NCI-H69 (cell line): ENCODE data around the gene DVL1.
A peak's percentile ranks its signal among the peaks of the same experiment; 100 is the strongest.
"Not testable (repeated sequence)": the region's sequence is repeated elsewhere in the genome, so short reads cannot be mapped to it uniquely, and the experiment has no call there.

Experiments used
- DNase-seq: peaks from one replicate; lab custom pipeline; 2025; lab: John Stamatoyannopoulos, UW

Gene DVL1

DNA sequence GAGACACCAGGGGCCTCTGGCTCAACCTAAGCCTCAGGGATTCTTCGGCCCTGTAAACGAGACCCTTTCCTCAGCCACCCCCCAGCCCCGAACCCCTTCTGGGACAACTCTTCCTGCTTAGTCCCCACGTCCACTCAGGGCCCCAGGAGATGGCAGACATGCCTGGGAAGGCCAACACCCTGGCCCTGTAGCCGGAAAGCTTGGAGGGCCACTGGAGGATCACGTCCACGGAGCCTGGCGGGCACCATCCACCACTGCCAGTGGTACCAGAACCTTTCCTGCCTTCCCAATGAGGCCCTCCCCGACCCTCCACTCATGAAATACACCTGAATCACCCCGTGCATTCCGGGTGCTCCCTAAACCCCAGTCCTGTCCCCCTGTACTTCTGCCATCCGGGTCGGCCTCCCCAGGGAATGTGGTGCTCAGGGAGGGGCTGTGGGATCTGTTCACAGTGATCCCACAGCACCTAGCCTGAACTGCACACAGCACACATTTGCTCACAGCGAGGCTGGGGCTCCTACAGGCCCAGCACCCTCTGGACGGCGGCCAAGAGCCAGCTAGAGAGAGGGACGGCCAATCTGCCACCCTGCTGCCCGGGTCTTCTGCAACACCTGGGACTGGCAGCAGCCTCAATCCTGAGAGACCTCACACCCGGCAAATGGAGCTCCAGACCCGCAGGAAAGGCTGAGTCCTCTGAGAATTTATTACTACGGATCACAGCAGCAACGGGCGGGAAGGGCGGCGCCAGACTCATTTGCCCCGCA, 24.0 kb upstream of the DVL1 start:
- no peak for DNase-seq

DNA sequence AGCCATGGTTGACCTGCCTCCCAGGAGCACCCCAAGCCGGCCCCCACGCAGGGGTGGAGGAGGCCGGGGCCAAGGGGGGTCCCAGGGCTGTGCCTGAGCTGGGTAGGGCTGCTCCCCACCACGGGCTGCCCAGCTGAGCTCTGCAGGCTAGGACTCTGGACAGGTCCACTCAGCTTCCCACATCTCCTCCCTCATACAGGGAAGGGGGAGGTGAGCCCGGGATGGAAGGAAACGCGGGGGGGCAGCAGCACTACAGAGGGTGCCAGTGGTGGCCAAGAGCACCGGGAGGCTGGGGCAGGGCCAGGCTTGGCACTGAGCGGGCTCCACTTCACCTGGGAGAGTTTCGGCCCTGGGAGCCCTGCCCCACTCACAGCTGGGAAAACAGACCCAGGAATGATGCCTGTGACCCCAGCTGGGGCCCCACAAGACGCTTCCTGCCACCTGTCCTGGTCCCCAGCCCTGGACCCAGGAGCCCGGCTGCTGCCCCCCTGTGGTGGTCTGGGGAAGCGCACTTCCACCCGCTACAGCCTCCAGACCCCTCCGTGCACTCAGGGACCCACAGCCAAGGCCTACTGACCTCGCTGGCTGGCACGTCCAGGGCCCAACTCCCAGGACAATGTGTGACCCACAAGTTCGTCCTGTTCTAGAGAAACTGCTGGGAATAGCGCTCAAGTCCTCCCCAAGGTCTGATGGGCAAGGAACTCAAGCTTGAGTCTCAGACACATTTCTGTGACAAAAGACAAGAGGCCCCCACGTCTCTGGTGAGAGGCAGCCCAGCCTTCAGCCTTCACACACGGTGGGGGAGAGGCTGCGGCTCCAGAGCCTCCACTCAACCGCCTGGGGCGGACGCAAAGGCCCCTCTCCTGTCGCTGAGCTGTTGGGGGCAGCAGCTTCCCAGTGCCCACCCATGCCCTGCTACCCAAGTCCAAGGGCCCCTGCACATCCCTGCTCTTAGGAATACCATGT, 22.8 kb upstream of the DVL1 start:
- peak; percentile 69 for DNase-seq

DNA sequence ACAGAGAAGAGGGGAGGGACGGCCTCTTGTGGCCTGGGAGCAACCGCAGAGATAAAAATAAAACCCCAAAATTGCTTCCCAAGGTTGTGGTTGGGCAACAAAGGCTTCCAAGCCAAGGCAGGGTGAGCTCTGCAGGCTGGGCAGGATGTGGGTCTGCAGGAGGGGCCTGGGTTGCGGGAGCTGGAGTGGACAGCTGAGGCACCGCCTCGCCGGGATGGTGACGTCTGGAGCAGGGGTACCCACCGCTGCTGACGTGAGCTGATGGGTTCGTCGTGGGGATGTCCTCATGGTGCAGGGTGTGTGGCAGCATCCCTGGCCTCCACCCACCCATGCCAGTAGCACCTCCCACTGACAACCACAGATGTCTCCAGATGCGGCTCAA, 22.1 kb upstream of the DVL1 start:
- DNase-seq: no peak

DNA sequence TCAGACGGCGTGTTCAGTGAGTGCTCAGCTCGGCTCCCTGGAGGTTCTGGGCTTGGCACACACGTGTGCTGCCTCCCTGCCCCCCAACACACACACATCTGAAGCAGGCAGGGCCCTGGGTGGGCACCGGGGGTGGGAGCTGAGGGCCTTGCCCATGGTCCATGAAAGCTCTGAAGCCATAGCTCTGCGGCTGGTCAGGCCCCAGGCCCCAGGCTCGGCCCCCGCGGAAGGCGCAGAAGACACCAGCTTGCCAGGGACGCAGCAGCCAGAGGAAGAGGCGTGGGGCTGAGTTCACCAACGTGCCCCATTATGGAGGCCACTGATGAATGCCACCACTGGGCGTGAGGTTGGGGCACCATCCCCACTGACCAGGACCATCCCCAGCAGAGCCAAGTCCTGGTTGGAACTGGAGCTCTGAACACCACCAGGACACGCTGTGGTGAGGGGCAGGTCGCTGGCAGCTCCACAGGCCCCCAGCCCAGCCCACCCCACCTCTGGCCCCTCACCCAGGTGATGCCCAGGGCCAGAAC, 21.6 kb upstream of the DVL1 start:
- DNase-seq: no peak

DNA sequence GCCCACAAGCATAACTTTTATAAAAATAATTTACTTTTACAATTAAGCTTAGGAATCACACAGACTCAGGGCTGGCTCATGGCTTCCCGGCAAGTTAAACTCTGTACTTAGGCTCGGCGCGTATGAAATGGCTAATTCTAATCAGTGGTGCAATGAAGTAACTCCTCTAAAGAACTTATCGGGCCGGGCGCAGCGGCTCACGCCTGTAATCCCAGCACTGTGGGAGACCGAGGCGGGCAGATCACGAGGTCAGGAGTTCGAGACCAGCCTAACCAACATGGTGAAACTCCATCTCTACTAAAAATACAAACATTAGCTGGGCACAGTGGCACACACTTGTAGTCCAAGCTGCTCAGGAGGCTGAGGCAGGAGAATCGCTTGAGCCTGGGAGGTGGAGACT, 20.9 kb upstream of the DVL1 start:
- not testable (repeated sequence) for DNase-seq

DNA sequence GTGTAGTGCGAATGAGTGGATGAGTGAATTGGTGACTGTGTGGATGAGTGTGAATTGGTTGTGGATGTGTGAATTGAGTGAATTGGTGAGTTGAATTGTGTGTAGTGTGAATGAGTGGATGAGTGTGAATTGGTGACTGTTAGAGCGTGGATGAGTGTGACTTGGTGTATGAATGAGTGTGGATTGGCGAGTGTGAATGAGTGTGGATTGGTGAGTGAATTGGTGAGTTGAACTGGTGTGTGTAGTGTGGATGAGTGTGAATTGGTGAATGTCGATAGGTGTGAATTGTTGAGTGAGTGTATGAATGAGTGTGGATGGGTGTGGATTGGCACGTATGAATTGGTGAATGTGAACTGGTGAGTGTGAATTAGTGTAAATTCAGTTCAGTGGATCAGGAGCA, 18.1 kb upstream of the DVL1 start:
- no peak for DNase-seq

DNA sequence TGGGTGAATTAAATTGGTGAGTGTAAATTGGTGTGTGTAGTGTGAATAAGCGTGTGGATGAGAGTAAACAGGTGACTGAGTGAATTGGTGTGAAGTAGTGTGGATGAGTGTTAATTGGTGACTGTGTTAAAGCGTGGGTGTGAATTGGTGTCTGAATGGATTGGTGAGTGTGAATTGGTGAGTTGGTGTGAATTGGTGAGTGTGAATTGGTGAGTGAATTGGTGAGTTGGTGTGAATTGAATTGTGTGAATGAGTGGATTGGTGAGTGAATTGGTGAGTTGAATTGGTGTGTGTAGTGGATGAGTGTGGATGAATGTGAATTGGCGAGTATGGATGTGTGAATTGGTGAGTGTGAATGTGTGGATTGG, 17.5 kb upstream of the DVL1 start:
- DNase-seq: no peak

DNA sequence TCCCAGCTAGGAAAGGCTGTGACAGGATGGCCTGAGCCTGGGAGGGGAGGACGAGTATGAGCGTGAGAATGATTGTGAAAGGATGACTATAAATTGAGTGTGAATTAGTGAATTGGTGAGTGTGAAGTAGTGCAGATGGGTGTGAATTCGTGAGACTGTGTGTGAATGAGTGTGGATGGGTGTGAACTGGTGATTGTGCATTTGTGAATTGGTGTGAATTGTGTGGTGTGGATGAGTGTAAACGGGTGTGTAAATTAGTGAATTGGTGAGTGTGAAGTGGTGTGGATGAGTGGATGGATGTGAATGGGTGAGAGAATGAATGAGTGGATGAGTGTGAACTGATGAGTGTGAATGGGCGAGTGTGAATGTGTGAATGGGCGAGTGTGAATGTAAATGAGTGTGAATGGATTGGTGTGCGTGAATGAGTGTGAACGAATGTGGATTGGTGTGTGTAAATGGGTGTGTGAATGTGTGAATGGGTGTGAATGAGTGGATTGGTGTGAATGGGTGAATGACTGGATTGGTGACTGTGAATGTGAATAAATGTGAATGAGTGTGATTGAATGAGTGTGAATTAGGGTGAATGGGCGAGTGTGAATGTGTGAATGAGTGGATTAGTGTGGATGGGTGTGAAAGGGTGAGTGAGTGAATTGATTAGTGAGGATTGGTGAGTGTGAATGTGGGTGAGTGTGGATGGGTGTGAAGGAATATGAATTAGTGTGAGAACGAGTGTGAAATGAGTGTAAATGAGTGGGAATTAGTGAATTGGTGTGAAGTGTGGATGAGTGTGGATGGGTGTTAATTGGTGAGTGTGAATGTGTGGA, 16.9 kb upstream of the DVL1 start:
- no peak for DNase-seq

DNA sequence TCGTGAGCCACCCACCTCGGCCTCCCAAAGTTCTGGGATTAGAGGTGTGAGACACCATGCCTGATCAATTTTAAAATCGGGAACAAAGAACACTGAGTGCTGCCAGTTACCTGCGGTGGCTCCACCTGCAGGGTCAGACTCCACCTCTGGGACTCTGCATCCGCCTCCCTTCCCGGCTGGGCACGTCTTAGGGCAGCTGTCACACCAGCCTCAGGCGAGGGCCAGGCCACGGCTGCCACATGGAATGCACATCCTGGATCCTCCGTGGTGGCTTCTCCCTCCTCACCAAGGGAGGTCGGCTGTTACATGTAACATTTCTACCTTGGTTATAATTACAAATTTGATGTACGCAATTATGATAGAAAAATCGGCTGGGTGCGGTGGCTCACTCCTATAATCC, 15.0 kb upstream of the DVL1 start:
- DNase-seq: peak; percentile 49

DNA sequence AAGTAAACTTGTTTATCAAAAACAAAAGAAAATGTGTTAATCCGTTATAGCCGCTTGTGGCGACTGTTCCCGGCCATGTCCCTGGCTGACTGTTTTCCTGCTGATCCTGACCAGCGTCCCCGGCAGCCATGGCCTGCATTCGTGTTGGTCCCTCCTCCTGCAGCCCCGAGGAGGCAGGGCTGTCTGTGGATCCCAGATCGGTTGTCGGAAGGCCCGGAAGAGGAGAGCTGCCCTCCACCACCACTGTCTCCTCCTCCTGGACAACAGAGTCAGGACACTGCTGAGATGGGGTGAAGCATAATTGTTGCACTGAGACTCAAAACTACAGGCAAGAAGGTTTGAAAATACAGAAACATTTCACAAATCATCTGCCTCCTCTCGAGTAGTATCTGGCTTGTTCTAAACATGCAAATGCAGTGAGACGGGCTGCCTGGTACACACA, 12.8 kb upstream of the DVL1 start:
- DNase-seq: no peak

DNA sequence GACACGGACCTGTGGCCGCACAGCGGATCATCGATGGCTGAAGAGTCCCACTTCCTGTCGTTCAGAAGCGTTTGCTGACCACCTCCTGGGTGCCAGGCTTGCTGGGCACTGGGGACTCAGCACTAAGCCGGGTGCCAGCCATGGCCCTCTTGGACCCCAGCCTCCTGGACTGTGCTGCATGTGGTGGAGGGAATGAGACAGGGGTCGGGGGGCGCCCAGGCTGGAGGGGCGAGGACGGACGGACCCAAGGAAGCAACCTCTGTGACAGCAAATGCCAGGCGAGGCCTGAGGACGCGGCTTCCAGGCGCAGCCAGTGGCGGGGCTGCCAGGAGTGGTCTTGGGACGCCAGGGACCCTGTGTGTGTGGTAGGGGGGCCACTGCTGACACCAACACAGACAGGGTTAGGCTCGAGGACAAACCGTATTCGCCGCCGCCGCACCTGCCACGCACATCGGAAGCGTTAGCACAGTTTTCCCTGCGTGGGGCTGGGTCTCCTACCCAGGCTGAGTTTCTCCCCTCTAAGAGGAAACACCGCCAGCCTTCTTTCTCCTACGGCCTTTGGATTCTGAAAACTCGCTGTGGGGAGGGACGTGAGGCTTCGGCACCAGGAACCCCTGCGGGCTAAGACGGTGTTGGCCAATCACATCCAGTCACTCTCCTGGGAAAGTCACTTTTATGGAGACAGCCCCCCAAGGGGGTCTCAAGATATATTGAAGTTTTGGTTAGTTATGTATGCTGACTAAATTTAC, 12.2 kb upstream of the DVL1 start:
- no peak for DNase-seq

DNA sequence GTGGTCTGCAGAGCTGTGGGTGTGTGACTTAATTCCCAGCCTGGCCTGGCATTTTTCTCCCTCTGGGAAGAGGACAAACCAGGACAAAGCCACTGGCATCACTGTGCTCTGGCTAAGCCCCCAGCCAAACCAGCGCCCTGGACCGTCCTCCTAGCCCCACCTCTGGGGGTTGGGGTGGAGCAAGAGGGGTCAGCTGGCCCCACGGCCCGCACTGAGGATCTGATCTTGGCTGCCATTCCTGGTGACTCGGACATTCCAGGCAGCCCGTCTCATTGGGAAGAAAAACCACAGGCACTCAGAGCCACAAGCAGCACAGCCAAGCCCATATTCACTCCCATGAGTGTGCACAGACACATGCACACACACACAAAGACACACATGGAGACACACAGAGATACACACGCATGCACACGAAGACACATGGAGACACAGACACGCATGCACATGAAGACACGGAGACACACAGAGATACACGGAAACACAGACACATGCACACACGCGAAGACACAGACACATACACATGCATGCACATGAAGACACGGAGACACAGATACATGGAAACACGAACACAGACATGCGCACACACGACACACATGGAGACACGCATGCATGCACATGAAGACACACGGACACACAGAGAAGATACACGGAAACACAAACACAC, 11.4 kb upstream of the DVL1 start:
- DNase-seq: no peak

DNA sequence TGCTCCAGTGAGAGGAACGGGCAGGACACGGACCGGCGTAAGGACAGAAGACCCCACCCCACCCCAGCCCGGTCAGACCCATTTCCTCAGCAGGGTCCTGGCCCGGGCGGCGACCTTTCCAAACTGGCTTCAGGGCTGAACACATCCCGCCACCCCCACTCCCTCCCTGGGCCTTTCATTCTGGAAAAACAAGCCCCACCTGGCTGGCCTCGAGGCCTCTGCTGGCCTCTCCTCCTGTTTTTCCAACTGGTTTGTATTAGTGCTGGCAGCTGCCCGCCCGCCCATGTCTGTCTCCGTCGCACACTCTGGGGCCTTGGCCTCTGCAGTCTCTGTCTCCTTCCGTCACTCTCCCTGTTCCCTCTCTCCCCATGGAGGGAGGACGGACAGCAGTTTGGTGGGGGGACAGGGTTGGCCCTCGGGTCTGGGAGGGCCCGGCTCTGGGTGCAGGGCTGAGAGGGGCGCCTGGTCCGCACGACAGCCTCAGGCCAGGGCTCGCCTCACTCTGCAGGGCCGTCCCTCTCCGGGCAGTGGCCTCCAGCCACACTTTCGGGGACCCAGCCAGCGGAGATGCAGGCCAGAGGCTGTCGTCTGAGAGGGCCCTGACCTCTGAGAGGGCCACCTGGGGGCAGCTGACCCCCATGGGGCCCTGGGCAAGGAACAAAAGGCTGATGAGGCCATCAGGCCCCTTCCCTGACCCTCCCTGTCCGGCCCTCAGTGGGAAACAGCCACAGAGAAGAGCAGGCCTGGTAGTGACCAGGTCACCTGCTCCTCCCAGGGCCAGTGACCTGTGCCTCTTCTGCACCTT, 10.6 kb upstream of the DVL1 start:
- DNase-seq: no peak

DNA sequence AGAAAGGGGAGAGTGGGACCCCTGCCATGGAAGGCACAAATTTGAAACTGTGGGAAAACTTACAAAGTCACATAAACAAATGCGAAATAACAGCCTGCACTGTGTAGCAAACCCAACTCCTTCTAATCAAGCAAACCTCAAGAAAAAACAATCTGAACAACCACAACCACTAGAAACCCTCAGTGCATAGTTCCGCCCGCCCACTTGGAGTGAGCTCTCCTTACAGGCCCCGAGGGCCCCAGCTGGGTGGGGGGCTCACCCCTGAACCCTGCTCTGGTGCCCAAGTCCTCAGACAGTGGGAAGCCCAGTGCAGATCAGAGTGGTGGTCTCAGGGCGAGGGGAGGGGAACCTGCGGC, 10.1 kb upstream of the DVL1 start:
- DNase-seq: no peak

DNA sequence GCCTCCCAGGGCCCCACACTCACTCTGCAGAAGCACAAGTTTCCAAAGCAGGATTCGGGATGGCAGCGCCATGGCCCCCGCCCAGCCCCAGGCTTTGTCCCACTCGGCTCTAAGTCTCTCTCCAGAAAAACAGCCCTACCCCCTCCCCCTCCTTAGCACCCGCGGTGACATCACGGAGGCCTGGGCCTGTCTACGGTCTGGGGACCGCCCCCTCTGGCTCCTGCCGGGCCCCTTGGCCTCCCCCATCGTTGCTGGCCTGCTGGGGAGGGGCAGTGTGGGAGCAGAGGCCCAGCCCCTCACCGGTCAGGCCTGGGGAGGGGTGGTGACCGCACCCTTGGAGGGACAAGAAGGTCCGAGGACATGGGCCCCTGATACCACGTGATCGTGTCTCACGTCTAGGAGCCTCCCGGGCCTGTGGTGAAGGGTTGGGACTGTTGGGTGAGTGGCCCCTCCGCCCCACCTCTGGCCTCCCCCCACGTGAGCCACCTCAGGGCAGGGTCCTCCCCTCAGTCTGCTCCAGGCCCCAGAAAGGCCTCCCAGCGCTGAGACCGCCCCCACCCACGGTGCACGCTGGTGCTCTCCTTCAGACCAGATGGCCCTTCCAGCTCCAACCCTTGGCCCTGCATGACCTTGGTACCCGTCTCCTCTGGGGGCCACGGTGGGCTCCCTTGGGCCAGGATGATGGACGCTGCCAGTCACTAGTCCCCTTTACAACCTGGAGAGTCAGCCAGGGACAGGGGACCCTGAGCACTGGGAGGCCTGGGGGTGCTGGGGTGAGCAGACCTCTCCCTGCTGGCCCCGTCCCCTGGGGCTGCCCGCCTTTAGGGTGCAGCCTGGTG, 9.4 kb upstream of the DVL1 start, which contains the start of gene MXRA8:
TSS of gene MXRA8 (minus strand) at position 123 of the 839 bp plus-strand sequence. CDS start at position 72, 51 bp downstream.
- no peak for DNase-seq

DNA sequence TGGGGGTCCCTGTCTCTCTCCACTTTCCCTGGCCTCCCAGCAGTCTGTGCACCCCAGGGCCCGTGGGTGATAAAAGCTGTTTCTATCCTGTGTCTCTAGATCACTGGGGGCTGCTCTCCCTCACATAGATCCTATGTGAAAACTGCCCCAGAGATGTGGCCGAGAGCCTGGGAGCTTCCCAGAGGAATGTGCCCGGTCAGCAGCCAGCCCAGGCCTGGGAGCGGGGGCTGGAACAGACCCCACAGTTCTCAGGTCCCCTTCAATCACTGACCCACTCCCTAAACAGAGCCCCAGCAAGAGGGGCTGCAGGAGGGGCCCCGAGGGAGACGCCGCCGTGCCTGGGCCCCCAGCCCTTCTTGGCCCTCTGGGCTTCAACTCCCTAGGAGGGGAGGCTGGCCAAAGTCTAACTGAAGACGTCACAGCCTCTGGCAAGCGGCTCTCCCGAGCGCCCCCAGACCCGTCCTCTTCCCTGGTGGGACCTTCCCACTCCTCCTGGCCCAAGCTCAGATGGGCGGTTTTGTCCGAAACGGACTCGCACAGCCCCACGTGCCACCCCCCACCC, 8.7 kb upstream of the DVL1 start:
- DNase-seq: no peak

DNA sequence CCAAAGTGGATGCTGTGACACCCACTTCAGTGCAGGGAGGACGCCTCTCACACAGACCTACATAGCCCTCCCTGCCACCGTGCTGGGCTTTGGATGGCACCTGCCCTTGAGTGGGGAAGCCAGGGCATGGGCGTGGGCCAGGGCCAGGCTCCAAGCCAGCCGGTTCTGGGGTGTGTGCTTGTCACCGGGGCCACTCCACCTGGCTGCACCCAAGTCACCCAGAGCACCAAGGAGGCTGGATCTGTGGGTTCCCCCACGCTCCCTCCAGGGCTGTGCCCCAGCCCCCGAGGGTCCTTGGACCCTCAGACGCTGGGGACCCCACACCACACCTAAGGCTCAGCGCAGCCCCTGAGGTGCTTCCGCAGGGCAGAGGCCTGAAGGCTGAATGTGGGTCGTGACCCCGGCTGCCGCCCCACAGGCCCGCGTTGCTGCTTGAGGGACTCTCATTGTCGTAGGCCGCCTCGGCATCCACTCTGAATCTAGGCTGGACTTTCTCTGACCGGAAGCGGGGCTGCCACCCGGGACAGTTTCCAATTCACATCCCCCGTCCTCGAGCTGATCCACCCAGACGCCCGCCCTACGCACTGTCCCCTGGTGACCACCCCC, 7.7 kb upstream of the DVL1 start:
- no peak for DNase-seq

DNA sequence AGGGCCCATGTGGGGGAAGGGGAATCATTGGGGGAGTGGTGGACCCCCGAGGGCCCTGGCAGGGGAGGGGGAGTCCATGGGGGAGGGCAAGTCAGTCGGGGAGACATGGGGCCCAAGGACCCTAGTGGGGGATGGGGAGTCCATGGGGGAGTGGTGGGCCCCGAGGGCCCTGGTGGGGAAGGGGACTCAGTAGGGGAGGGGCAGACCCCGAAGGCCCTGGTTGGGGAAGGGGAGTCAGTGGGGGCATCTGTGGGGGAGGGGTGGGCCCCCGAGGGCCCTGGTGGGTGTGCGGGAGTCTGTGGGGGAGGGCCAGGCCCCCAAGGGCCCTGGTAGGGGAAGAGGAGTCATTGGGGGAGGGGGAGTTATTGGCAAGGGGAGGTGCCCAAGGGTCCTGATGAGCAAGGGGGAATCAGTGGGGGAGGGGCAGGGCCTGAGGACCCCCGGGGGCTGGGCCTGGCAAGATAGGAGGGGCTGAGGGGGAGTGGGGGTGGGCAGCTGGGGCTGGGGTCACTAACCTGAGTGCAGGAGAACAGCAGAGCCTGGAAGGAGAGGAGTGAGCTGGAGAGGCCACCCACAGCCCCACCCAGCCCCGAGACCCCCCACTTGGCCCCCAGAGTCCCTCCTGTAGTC, 7.1 kb upstream of the DVL1 start:
- no peak for DNase-seq
